ENCODE measurements around the gene CYP27A1. TPM values are rescaled to one million over a fixed set of nuclear protein-coding genes. Genes with fewer than 3 reads are reported as not detected.
A peak's percentile ranks its signal among the peaks of the same experiment; 100 is the strongest.

The CYP27A1 gene
- total and polyA plus RNA-seq, 4 donors, result 38.3 to 110 (median 77.1) TPM

DNA sequence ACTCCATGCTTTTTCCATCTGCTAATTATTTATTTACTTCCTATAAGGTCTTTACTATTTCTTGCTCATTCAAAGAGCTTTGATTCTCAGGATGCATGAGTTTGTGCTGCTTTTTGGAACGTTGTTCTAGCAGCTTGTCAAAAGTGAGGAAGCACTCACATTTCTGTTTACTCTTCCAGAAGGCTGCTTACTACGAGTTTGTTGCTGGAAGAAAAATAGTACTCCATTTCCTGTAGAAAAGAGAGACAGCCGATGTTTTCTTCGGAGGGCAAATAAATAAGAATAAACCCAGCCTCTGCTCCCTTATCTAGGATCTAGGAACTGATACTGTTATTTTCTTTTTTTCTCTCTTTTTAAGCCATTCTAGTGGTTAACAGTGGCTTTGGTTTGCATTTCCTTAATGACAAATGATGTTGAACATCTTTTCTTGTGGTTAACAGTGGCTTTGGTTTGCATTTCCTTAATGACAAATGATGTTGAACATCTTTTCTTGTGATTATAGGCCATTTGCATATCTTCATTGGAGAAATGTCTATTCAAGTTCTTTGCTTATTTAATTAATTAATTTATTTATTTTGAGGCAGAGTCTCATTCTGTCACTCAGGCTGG is 20.5 kb downstream of the CYP27A1 start:
- DNase-seq (peak in 2 of 3 donors; percentile 63 to 80), ATAC-seq (ENCODE audit: insufficient read depth, low FRiP score) (no peak)
- peaks cover 0 to 6% (median 3%) of the 10 kb centered on the region in 4 donors for H3K9me3 ChIP-seq (ENCODE audit: control insufficient read depth in 4 of 4, insufficient read depth in 3 of 4, low read length in 3 of 4)
- TF ChIP-seq, protein P1, sequence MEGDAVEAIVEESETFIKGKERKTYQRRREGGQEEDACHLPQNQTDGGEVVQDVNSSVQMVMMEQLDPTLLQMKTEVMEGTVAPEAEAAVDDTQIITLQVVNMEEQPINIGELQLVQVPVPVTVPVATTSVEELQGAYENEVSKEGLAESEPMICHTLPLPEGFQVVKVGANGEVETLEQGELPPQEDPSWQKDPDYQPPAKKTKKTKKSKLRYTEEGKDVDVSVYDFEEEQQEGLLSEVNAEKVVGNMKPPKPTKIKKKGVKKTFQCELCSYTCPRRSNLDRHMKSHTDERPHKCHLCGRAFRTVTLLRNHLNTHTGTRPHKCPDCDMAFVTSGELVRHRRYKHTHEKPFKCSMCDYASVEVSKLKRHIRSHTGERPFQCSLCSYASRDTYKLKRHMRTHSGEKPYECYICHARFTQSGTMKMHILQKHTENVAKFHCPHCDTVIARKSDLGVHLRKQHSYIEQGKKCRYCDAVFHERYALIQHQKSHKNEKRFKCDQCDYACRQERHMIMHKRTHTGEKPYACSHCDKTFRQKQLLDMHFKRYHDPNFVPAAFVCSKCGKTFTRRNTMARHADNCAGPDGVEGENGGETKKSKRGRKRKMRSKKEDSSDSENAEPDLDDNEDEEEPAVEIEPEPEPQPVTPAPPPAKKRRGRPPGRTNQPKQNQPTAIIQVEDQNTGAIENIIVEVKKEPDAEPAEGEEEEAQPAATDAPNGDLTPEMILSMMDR (IDR thresholded peaks at IDR 0.05; ENCODE audit: control extremely low read depth, extremely low read depth), result no peak
- 15 to 17% methylated on average over 4 of the region's 4 CpGs for WGBS, 2 donors
- peaks cover 0 to 27% (median 6%) of the 10 kb centered on the region in 5 donors for H3K4me1 ChIP-seq (ENCODE audit: control insufficient read depth in 5 of 5, insufficient read depth in 5 of 5, low read length in 5 of 5)
- no peak overlapping the region for H3K27ac ChIP-seq (ENCODE audit: low read depth in 1 of 2, low read length in 1 of 2)
- H3K36me3 ChIP-seq (ENCODE audit: control insufficient read depth in 4 of 4, insufficient read depth in 4 of 4, low read length in 4 of 4), result no peaks in the 10 kb centered on the region
- H3K9ac ChIP-seq (ENCODE audit: insufficient read depth in 1 of 2, low read length in 2 of 2), result no peak overlapping the region
- H3K4me3 ChIP-seq, result no peak overlapping the region
- no peaks in the 10 kb centered on the region for H3K27me3 ChIP-seq (ENCODE audit: control insufficient read depth in 3 of 3, insufficient read depth in 3 of 3, low read length in 2 of 3)

DNA sequence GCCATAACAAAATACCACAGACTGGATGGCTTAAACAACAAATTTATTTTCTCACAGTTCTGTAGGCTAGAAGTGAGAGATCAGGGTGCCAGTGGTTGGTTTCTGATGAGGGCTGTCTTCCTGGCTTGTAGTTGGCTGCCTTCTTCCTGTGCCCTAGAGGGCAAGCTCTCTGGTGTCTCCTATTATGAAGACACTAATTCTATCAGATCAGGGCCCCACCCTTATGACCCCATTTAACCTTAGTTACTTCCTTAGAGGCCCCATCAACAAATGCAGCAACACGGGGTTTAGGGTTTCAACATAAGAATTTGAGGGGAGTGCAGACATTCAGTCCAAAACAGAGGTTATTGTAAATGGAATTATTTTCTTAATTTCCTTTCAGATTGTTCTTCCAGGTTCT is 22.9 kb downstream of the CYP27A1 start:
- Histone ChIP-seq H3K27me3 (ENCODE audit: control insufficient read depth in 3 of 3, insufficient read depth in 3 of 3, low read length in 2 of 3) (no peaks in the 10 kb centered on the region), H3K4me1 (ENCODE audit: control insufficient read depth in 5 of 5, insufficient read depth in 5 of 5, low read length in 5 of 5) (peaks cover 0 to 19% (median 4%) of the 10 kb centered on the region in 5 donors), H3K9me3 (ENCODE audit: control insufficient read depth in 4 of 4, insufficient read depth in 3 of 4, low read length in 3 of 4) (peaks cover 0 to 6% (median 3%) of the 10 kb centered on the region in 4 donors), H3K27ac (ENCODE audit: low read depth in 1 of 2, low read length in 1 of 2) (no peak overlapping the region), H3K9ac (ENCODE audit: insufficient read depth in 1 of 2, low read length in 2 of 2) (no peak overlapping the region), H3K4me3 (no peak overlapping the region), H3K36me3 (ENCODE audit: control insufficient read depth in 4 of 4, insufficient read depth in 4 of 4, low read length in 4 of 4) (no peaks in the 10 kb centered on the region)
- WGBS, 2 donors, result 72 to 84% methylated on average over 1 of the region's 1 CpG
- TF ChIP-seq, protein P1 (IDR thresholded peaks at IDR 0.05; ENCODE audit: control extremely low read depth, extremely low read depth), result no peak
- ATAC-seq (ENCODE audit: insufficient read depth, low FRiP score), result no peak
- DNase-seq, result no peak

DNA sequence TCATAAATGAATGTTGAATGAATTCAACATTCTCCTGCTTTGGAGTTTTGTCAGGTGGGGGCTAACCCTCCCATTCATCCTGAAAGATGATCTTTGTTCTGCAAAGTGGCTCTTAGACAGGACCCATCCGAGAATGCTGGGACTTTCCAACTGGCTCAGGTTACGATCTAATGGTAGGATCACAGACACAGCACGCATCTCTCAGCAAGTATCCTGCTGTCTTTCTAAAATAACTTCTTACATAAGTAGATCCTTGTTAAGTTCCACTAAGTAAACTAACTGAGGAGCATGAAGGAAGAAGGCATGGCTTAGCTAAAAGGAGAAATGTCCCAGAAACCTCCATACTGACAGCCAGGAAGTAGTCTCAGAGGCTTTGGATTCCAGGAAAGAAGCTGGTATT is 23.7 kb downstream of the CYP27A1 start:
- Histone ChIP-seq H3K27ac (ENCODE audit: low read depth in 1 of 2, low read length in 1 of 2) (peak overlapping the region; percentile 41 to 51), H3K9me3 (ENCODE audit: control insufficient read depth in 4 of 4, insufficient read depth in 3 of 4, low read length in 3 of 4) (peaks cover 0 to 6% (median 3%) of the 10 kb centered on the region in 4 donors), H3K4me1 (ENCODE audit: control insufficient read depth in 5 of 5, insufficient read depth in 5 of 5, low read length in 5 of 5) (peaks cover 0 to 16% (median 1%) of the 10 kb centered on the region in 5 donors), H3K27me3 (ENCODE audit: control insufficient read depth in 3 of 3, insufficient read depth in 3 of 3, low read length in 2 of 3) (no peaks in the 10 kb centered on the region), H3K4me3 (no peak overlapping the region), H3K36me3 (ENCODE audit: control insufficient read depth in 4 of 4, insufficient read depth in 4 of 4, low read length in 4 of 4) (no peaks in the 10 kb centered on the region), H3K9ac (ENCODE audit: insufficient read depth in 1 of 2, low read length in 2 of 2) (no peak overlapping the region)
- DNase-seq (peak in 2 of 3 donors; percentile 29 to 46), ATAC-seq (ENCODE audit: insufficient read depth, low FRiP score) (no peak)
- TF ChIP-seq, protein P1 (IDR thresholded peaks at IDR 0.05; ENCODE audit: control extremely low read depth, extremely low read depth), result no peak
- 45 to 66% methylated on average over 3 of the region's 3 CpGs for WGBS, 2 donors

Data from lung (tissue), 12 donors.